Mucosa of stomach (tissue), 1 donor: ENCODE results near the gene MRPL44.

Experiments used
- H3K27me3 ChIP-seq: one replicate; pipeline ENCODE4 v1.7.0; 2013; ENCODE audit warnings: mild to moderate bottlenecking, low read length; ENCODE audit not compliant: control insufficient read depth, insufficient read depth
- H3K36me3 ChIP-seq: one replicate; pipeline ENCODE4 v1.7.0; 2013; ENCODE audit warnings: low read length; ENCODE audit not compliant: control insufficient read depth, insufficient read depth
- H3K4me1 ChIP-seq: one replicate; pipeline ENCODE4 v1.7.0; 2013; ENCODE audit warnings: mild to moderate bottlenecking, low read length; ENCODE audit not compliant: control insufficient read depth, insufficient read depth
- H3K4me3 ChIP-seq: one replicate; pipeline ENCODE4 v1.7.0; 2013; ENCODE audit warnings: low read length
- H3K9ac ChIP-seq: one replicate; pipeline ENCODE4 v1.7.0; 2013; ENCODE audit warnings: mild to moderate bottlenecking, low read length, moderate library complexity
- H3K9me3 ChIP-seq: one replicate; pipeline ENCODE4 v1.7.0; 2013; ENCODE audit warnings: mild to moderate bottlenecking, low read length, moderate library complexity; ENCODE audit not compliant: control insufficient read depth
- donor health status: Pancreatic carcinoma.

The MRPL44 gene

GRCh38 chr2:223941579-223942277 is 15.5 kb upstream of the MRPL44 start:
- Histone ChIP-seq H3K4me1 (peaks cover 20% of the 10 kb centered on the region), H3K9ac (no peak overlapping the region), H3K27me3 (no peaks in the 10 kb centered on the region), H3K36me3 (no peaks in the 10 kb centered on the region), H3K9me3 (no peaks in the 10 kb centered on the region), H3K4me3 (no peak overlapping the region)

GRCh38 chr2:223943135-223943534 is 14.1 kb upstream of the MRPL44 start:
- H3K4me1 ChIP-seq: peaks cover 12% of the 10 kb centered on the region
- H3K4me3 ChIP-seq: no peak overlapping the region
- H3K27me3 ChIP-seq: no peaks in the 10 kb centered on the region
- no peak overlapping the region for H3K9ac ChIP-seq
- no peaks in the 10 kb centered on the region for H3K36me3 ChIP-seq
- no peaks in the 10 kb centered on the region for H3K9me3 ChIP-seq

- peak overlapping the region; percentile 97 for H3K9ac ChIP-seq
- no peak overlapping the region for H3K4me3 ChIP-seq
- no peaks in the 10 kb centered on the region for H3K9me3 ChIP-seq
- H3K4me1 ChIP-seq: peaks cover 12% of the 10 kb centered on the region
- H3K36me3 ChIP-seq: no peaks in the 10 kb centered on the region
- no peaks in the 10 kb centered on the region for H3K27me3 ChIP-seq
These were observed 13.7 kb upstream of the MRPL44 start for GRCh38 chr2:223943561-223944008.

GRCh38 chr2:223944166-223944702 is 13.0 kb upstream of the MRPL44 start:
- Histone ChIP-seq H3K9me3 (no peaks in the 10 kb centered on the region), H3K27me3 (no peaks in the 10 kb centered on the region), H3K36me3 (no peaks in the 10 kb centered on the region), H3K9ac (peak overlapping the region; percentile 97), H3K4me3 (peak overlapping the region; percentile 84), H3K4me1 (peaks cover 12% of the 10 kb centered on the region)

GRCh38 chr2:223944703-223945531 is 12.3 kb upstream of the MRPL44 start, which contains the start of gene WDFY1:
Gene WDFY1 (minus strand): TSS chr2:223945335. CDS start chr2:223945284, 51 bp downstream.
- Histone ChIP-seq H3K36me3 (no peaks in the 10 kb centered on the region), H3K27me3 (no peaks in the 10 kb centered on the region), H3K4me1 (peaks cover 12% of the 10 kb centered on the region), H3K4me3 (peak within 1 kb of the TSS; percentile 84), H3K9me3 (no peaks in the 10 kb centered on the region), H3K9ac (peak within 1 kb of the TSS; percentile 97)

- H3K9me3 ChIP-seq: no peaks in the 10 kb centered on the region
- no peak overlapping the region for H3K9ac ChIP-seq
- no peak overlapping the region for H3K4me3 ChIP-seq
- H3K36me3 ChIP-seq: no peaks in the 10 kb centered on the region
- no peaks in the 10 kb centered on the region for H3K27me3 ChIP-seq
- H3K4me1 ChIP-seq: peaks cover 12% of the 10 kb centered on the region
These were observed 11.5 kb upstream of the MRPL44 start for GRCh38 chr2:223945755-223946154.

- H3K9me3 ChIP-seq: no peaks in the 10 kb centered on the region
- H3K36me3 ChIP-seq: no peaks in the 10 kb centered on the region
- H3K4me3 ChIP-seq: no peak overlapping the region
These were observed 9.5 kb upstream of the MRPL44 start for GRCh38 chr2:223947711-223948205.

GRCh38 chr2:223949241-223949840 is 7.9 kb upstream of the MRPL44 start:
- no peak overlapping the region for H3K9ac ChIP-seq
- H3K27me3 ChIP-seq: no peaks in the 10 kb centered on the region
- H3K36me3 ChIP-seq: no peaks in the 10 kb centered on the region
- peaks cover 6% of the 10 kb centered on the region for H3K4me1 ChIP-seq
- no peaks in the 10 kb centered on the region for H3K9me3 ChIP-seq
- H3K4me3 ChIP-seq: no peak overlapping the region

More at GRCh38 chr2:223947711-223948205, 9.5 kb upstream of the MRPL44 start:
- Histone ChIP-seq H3K9ac (no peak overlapping the region), H3K4me1 (peaks cover 12% of the 10 kb centered on the region), H3K27me3 (no peaks in the 10 kb centered on the region)

- Histone ChIP-seq H3K9me3 (no peaks in the 10 kb centered on the region), H3K4me3 (no peak overlapping the region), H3K4me1 (peaks cover 1% of the 10 kb centered on the region), H3K27me3 (no peaks in the 10 kb centered on the region), H3K9ac (no peak overlapping the region), H3K36me3 (no peaks in the 10 kb centered on the region)
These were observed 6.6 kb upstream of the MRPL44 start for GRCh38 chr2:223950448-223951347.

GRCh38 chr2:223952280-223952968 is 4.8 kb upstream of the MRPL44 start:
- Histone ChIP-seq H3K27me3 (no peaks in the 10 kb centered on the region), H3K4me1 (no peaks in the 10 kb centered on the region), H3K4me3 (no peak overlapping the region)

More at GRCh38 chr2:223952280-223952968, 4.8 kb upstream of the MRPL44 start:
- Histone ChIP-seq H3K36me3 (no peaks in the 10 kb centered on the region), H3K9me3 (no peaks in the 10 kb centered on the region), H3K9ac (no peak overlapping the region)
